ENCODE data around the gene RBPJL.
A peak's percentile ranks its signal among the peaks of the same experiment; 100 is the strongest.

The RBPJL gene, protein sequence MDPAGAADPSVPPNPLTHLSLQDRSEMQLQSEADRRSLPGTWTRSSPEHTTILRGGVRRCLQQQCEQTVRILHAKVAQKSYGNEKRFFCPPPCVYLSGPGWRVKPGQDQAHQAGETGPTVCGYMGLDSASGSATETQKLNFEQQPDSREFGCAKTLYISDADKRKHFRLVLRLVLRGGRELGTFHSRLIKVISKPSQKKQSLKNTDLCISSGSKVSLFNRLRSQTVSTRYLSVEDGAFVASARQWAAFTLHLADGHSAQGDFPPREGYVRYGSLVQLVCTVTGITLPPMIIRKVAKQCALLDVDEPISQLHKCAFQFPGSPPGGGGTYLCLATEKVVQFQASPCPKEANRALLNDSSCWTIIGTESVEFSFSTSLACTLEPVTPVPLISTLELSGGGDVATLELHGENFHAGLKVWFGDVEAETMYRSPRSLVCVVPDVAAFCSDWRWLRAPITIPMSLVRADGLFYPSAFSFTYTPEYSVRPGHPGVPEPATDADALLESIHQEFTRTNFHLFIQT

GRCh38 chr20:45306431-45306982, at the start of gene RBPJL:
RBPJL (plus strand) TSS chr20:45306840; CDS start chr20:45306923, 83 bp downstream.
- FAIRE-seq: no peak

DNA sequence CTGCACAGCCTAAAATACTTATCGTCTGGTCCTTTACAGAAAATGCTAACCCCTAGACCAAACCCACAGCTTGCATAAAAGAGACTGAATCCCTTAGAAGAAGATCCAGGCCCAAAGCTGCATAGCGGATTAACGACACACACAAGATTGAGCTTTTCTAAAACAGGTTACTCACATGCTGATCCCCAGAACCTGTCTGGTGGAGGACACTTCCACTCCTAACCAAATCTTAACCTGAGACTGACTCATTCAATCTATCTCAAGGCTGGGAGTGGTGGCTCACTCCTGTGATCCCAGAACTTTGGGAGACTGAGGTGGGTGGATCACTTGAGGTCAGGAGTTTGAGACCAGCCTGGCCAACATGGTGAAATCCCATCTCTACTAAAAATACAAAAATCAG, 49.5 kb upstream of the RBPJL start:
- no peak for FAIRE-seq

GRCh38 chr20:45257711-45258110, 48.9 kb upstream of the RBPJL start:
- no peak for FAIRE-seq

DNA sequence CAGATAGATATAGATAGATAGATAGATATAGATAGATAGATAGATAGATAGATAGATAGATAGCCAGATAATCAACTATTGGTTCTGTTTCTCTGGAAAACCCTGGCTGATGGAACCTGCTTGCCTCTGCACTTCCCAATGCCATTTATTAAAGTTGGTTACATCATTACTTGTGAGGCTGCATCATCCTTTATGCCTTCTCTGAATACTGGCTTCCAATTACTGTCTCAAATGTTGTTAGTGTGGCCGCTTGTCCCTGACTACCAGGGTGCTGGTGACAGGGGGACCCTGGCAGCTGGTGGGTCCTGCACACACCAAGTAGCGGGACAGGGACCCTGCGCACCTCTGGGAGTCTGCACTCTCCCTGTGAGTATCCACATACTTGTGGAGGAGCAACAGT, 48.4 kb upstream of the RBPJL start:
- no peak for FAIRE-seq

DNA sequence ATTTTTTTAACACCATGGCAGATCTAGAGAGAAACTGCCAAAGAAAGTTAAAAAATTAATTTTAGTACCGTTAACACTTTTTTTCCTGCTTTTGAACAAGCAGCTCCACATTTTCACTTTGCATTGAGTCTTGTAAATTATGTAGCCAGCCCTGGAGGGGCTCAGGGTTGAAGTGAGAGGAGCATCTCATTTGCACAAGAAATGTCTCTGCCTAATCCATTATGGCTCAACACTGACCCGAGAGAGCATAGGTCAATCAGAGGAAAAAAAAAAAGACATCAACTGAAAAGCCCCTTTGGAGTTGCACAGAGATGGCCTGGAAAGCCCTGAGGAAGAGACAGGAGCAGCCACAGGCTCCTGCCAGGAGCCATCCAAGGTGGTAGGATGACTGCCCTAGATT, 48.0 kb upstream of the RBPJL start:
- no peak for FAIRE-seq

DNA sequence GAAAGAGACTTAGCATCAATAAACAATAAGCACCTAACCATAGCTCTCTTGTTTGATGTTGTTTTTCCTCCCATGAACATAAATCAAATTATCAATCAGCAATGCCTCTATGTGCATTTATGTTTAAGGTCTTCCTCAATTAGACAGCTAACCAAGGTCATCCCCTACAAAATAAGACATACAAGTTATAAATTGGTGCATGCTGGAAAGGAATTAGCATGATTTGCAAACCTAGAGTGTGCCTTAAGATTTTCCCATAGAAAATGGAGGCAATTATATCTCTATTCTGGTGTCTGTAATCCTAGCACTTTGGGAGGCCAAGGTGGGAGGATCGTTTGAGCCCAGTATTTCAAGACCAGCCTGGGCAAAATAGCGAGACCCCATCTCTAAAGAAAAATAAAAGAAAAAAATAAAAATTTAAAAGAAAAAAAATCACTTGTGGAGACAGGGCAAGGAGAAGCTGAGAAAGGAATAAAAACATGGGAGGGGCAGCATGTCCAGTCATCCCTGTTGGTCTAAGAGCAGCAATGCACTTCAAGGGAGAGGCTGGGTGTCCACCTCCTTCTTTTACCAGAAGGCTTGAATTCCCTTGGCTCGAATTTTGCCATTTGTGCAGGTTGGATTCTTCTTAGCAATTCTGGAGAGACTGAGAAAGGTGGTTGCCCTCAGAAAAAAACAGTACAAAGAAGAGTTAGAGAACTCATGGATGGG, 42.9 kb upstream of the RBPJL start:
- no peak for FAIRE-seq

GRCh38 chr20:45266977-45267376, 39.7 kb upstream of the RBPJL start:
- FAIRE-seq: peak; percentile 81

DNA sequence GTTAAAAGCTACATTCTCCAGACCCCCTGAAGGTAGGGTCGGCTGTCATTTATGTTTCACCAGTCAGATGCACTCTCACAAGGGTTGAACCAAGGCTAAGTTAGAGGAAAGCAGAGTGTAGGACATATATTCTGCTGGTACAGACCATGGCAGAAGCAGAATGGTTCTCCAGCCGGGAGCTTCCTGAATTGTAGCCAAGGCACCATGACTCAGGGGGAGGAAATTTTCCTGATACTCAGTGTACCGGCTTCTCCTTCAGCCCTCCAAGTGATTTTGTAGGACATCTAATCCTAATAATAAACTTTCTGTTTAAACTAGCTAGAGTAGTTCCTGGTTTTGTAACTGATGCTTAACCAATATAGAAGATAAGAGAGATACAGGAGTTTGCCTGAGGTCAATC, 38.1 kb upstream of the RBPJL start:
- no peak for FAIRE-seq

- no peak for FAIRE-seq
These were observed 37.6 kb upstream of the RBPJL start for GRCh38 chr20:45269056-45269455.

GRCh38 chr20:45269754-45270270, 36.8 kb upstream of the RBPJL start:
- FAIRE-seq: no peak

DNA sequence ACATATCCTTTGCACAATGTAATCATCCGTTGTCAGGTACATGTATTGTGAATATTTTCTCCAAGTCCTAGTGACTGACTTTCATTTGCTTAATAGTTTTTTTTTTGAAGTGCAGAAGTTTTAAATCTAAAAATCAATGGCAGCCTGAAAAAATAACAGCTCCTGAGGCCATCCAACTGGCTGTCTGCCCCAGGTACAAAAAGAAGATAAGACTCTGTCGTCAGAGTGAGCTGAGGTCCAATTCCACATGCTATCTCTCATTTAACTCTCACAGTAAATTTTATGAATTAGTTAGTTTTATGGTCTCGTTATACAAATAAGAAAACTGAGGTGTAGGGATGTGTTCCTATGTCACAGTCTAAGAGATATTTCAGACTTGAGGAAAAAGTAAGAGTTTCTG, 31.3 kb upstream of the RBPJL start:
- no peak for FAIRE-seq

DNA sequence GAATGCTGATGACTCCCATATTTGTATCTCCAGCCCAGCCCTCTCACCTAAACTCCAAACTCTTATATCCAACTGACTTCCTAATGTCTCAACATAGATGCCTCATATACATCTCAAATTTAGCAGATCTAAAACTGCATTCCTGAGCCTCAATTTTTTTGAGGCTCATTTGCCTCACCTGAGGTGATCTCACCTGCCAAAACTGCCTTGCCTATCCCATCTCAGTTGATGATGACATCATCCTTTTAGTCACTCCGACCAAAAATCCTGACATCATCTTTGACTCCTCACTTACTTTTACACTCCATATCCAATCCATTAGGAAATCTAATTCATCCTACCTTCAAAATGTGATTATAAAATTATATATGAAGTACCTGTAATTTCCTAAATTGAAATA, 26.6 kb upstream of the RBPJL start:
- FAIRE-seq: no peak

DNA sequence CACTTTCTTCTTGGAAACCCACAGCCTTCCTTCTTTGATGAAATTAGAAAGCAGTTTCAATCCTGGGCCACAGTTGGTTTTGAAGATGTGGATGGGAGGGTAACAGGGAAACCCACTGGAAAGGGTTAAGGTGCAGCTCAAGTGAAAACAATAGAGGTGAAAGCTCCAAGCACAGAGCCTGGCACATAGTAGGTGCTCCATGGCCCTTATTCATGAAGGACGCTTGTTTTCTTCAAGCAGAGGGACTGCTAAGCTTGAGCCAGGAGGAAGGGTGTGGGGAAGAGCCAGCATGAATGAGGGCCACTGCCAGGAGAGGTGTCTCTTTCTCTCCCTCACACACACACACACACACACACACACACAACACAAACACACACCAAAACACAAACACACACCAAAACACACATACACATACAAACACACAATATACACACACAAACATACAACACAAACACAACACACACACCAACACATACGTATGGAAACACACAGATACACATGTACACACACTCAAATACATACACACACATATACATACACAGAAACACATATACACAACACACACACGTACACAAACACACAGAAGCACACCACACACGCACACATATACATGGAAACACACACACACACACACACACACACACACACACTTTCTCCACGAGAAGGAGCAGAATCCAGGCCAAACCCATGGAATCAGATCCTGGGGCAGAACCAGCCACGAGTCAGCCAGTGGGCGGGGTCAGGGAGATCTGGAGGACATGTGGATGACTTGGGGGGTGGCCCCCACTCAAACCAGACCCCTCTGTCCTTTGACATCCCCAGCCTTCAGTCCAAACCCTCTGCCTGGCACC, 23.7 kb upstream of the RBPJL start:
- no peak for FAIRE-seq

DNA sequence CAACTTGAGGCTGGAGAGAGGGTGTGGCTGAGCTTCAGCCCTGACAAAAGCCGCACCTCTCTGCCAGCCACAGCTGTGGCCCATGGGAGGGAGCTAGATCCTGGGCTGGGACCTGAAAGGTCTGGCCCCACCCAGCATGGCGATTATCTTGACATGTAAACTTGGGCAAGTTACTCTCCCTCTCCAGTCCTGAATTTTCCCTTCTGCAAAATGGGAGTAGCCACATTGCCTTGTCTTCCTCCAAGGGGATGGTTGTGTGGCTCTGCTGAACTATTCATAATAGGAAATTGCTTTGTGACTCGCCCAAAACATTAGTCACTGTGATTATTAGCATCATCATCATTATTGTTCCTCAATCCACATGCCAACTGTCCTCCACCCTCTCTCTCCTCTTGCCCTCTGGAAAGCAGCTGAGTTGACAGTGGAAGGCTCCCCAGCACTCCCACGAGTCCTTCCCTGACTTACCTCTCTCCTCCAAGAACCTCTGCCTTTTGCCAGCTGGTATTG, 23.0 kb upstream of the RBPJL start:
- FAIRE-seq: no peak

GRCh38 chr20:45288376-45288775, 18.3 kb upstream of the RBPJL start:
- no peak for FAIRE-seq

DNA sequence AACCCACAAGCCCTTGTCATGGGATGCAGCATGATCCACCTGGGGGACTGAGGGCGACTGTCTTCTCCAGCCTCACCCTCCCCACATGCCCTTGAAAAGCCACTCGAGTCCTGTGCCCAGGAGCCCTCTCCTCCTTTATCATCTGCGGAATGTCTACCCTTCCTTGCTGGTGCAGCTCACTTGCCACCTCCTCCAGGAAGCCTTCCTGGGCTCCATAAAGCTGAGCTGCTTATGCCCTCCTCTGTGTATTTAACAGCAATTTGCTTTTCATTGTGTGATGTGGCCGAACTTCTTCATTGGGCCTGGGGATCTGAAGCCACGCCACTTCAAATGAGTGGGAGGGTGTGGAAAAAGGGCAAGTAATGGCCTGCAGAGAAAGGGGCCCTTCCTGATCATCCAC, 17.8 kb upstream of the RBPJL start:
- no peak for FAIRE-seq

- no peak for FAIRE-seq
These were observed 16.5 kb upstream of the RBPJL start for GRCh38 chr20:45289942-45290676.

DNA sequence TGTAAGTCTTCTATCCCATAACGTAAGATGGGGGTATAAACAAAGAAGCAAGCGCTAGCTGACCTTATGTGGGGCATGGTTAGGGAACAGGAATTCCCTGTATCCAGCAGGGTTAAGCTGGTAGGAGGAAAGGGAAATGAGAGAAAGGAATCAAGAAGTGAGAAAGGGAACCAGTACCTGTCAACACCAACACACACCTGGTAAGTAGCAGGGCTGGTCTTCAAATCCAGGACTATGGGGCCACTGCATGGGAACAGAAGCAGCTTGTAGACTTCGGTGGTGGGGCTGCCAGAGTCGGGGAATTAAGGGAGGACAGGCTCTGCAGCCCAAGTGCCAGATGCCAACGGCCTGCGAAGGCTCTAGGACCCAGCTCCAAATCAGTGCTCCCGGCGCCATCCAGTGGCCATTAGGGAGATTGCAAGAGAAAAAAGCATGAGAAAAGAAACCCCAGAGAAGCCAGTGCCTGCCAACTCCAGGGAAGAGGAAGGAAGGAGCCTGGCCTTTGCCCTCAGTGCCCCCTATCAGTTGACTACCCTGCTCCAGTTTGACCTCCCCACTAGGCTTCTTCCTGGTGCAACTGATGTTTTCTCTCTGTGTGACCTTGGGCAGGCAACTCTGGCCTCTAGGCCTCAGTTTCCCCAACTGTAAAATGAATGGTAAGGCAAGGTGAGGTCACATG, 15.8 kb upstream of the RBPJL start:
- no peak for FAIRE-seq

- FAIRE-seq: no peak
These were observed 15.1 kb upstream of the RBPJL start for GRCh38 chr20:45291526-45291925.

DNA sequence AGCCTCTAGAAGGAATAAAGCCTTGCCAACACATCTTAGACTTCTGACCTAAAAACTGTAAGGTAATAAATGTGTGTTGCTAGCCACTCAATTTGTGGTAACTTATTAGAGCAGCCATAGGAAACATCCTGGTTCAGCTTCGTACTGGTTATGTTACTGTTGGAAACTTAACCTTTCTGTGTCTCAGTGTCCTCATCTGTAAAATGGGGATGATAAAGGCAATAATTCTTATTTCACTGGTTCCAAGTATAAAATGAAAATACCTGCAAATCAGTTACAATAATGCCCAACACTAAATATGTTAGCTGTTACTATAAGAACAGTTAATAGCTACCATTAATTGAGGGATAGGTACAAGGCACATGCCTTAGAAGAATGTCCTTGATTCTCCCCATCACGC, 14.3 kb upstream of the RBPJL start:
- no peak for FAIRE-seq
